ENCODE measurements around the gene OR5B2. TPM values are rescaled to one million over a fixed set of nuclear protein-coding genes. Genes with fewer than 3 reads are reported as not detected.

Gene OR5B2
- total RNA-seq, 6 donors from 2014 or later = not detected

- no peaks in the 10 kb centered on the region for H3K4me1 ChIP-seq
- DNase-seq (no peak), ATAC-seq (ENCODE audit: low FRiP score in 2 of 2) (no peak)
- no peaks in the 10 kb centered on the region for H3K27me3 ChIP-seq
- H3K27ac ChIP-seq = no peak overlapping the region
- H3K36me3 ChIP-seq = no peaks in the 10 kb centered on the region
- TF ChIP-seq POLR2AphosphoS5 (IDR thresholded peaks at IDR 0.05) = no peak
- no peak for TF ChIP-seq POLR2A (IDR thresholded peaks at IDR 0.05)
- TF ChIP-seq EP300 (IDR thresholded peaks at IDR 0.05) = no peak
- no peak for TF ChIP-seq CTCF (IDR thresholded peaks at IDR 0.05)
- H3K4me3 ChIP-seq = no peak overlapping the region
- H3K9me3 ChIP-seq = peaks cover 0 to 5% (median 0%) of the 10 kb centered on the region in 4 donors
These were observed 33.7 kb downstream of the OR5B2 start for GRCh38 chr11:58394195-58394594.

- 41 to 56% methylated on average over 1 of the region's 1 CpG for WGBS, 2 donors
- Histone ChIP-seq H3K9me3 (peaks cover 0 to 5% (median 0%) of the 10 kb centered on the region in 4 donors), H3K4me3 (no peak overlapping the region), H3K4me1 (no peaks in the 10 kb centered on the region), H3K27ac (no peak overlapping the region), H3K36me3 (no peaks in the 10 kb centered on the region), H3K27me3 (no peaks in the 10 kb centered on the region)
- TF ChIP-seq EP300 (IDR thresholded peaks at IDR 0.05) (no peak), CTCF (IDR thresholded peaks at IDR 0.05) (no peak), POLR2AphosphoS5 (IDR thresholded peaks at IDR 0.05) (no peak), POLR2A (IDR thresholded peaks at IDR 0.05) (no peak)
- no peak for ATAC-seq (ENCODE audit: low FRiP score in 2 of 2)
- no peak for DNase-seq
These were observed 35.2 kb downstream of the OR5B2 start for GRCh38 chr11:58392746-58393145.

DNA sequence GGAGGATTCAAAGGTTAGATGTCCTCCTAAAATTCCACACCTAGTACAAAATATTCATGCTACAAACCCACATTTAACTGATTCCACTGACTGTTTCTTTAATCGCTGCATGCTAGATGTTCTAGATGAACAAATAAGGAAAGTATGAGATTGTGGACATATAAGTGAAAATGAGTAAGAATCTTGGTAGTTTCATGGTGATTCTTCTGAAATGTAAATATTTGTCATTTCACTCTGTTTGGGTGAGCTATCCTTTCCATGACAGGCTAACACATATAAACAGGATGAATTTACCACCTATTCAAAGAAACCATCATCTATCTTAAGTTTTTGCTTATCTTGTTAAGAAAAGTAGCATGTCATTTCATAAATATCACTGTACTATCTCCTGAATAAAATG is 36.0 kb downstream of the OR5B2 start:
- Histone ChIP-seq H3K4me3 (no peak overlapping the region), H3K27me3 (no peaks in the 10 kb centered on the region), H3K9me3 (peaks cover 0 to 5% (median 0%) of the 10 kb centered on the region in 4 donors), H3K4me1 (no peaks in the 10 kb centered on the region), H3K36me3 (no peaks in the 10 kb centered on the region), H3K27ac (no peak overlapping the region)
- ATAC-seq (ENCODE audit: low FRiP score in 2 of 2) (no peak), DNase-seq (no peak)
- 78 to 93% methylated on average over 1 of the region's 1 CpG for WGBS, 2 donors
- TF ChIP-seq POLR2A (IDR thresholded peaks at IDR 0.05) (no peak), POLR2AphosphoS5 (IDR thresholded peaks at IDR 0.05) (no peak), EP300 (IDR thresholded peaks at IDR 0.05) (no peak), CTCF (IDR thresholded peaks at IDR 0.05) (no peak)

GRCh38 chr11:58390551-58391063 is 37.3 kb downstream of the OR5B2 start:
- TF ChIP-seq EP300 (IDR thresholded peaks at IDR 0.05) = no peak
- TF ChIP-seq POLR2AphosphoS5 (IDR thresholded peaks at IDR 0.05) = no peak
- TF ChIP-seq CTCF (IDR thresholded peaks at IDR 0.05) = no peak
- TF ChIP-seq POLR2A (IDR thresholded peaks at IDR 0.05) = no peak
- no peaks in the 10 kb centered on the region for H3K4me1 ChIP-seq
- H3K4me3 ChIP-seq = no peak overlapping the region
- no peaks in the 10 kb centered on the region for H3K27me3 ChIP-seq
- no peak overlapping the region for H3K27ac ChIP-seq
- DNase-seq = peak in 1 of 2 donors; percentile 68
- H3K36me3 ChIP-seq = no peaks in the 10 kb centered on the region
- H3K9me3 ChIP-seq = peaks cover 0 to 5% (median 0%) of the 10 kb centered on the region in 4 donors
- ATAC-seq (ENCODE audit: low FRiP score in 2 of 2) = no peak
- 89 to 100% methylated on average over 2 to 17 of the region's 18 CpGs for WGBS, 2 donors

Other genes starting within 250 kb of the OR5B2 start
- not detected for gene OR9Q2, start 239.1 kb downstream of the OR5B2 start, total RNA-seq
- not detected for gene OR1S2, start 224.0 kb downstream of the OR5B2 start, total RNA-seq
- gene OR1S1, start 215.4 kb downstream of the OR5B2 start, total RNA-seq = under 1 TPM in 1 of 6 donors, not detected in 5; 0.61 TPM
- not detected for gene OR10Q1, start 199.2 kb downstream of the OR5B2 start, total RNA-seq
- not detected for gene OR10W1, start 159.9 kb downstream of the OR5B2 start, total RNA-seq
- not detected for gene OR5B17, start 69.1 kb downstream of the OR5B2 start, total RNA-seq
- gene OR5B3, start 21.2 kb downstream of the OR5B2 start, total RNA-seq = not detected
- gene OR5B12, start 14.1 kb upstream of the OR5B2 start, total RNA-seq = not detected
- not detected for gene OR5B21, start 80.0 kb upstream of the OR5B2 start, total RNA-seq
- gene LPXN, start 147.7 kb upstream of the OR5B2 start, total RNA-seq = 10 to 100 TPM; 17.2 to 52.8 (median 34.1) TPM
- gene ZFP91, start 150.9 kb upstream of the OR5B2 start, total RNA-seq = 10 to 100 TPM; 21.0 to 53.2 (median 40.9) TPM
- gene CNTF, start 194.5 kb upstream of the OR5B2 start, total RNA-seq = 1 to 10 TPM in 5 of 6 donors, under 1 TPM in 1; 0.33 to 5.4 (median 1.4) TPM

Data from upper lobe of left lung (tissue), 6 donors.